Measurements from ENCODE around the gene HEG1. TPM values are rescaled to one million over a fixed set of nuclear protein-coding genes. Genes with fewer than 3 reads are reported as not detected.

Gene HEG1
- polyA plus RNA-seq, 3 donors = 0.28 to 4.2 (median 0.69) TPM

GRCh38 chr3:125045194-125045593 lies 10.6 kb downstream of the HEG1 start:
- Mint-ChIP-seq H3K27me3 (ENCODE audit: low read depth in 3 of 3) (peaks cover 0 to 2% (median 1%) of the 10 kb centered on the region in 3 donors), H3K9me3 (no peaks in the 10 kb centered on the region), H3K27ac (no peak overlapping the region), H3K4me1 (peaks cover 2% of the 10 kb centered on the region), H3K4me3 (no peak overlapping the region), H3K36me3 (peaks cover under 1 to 7% of the 10 kb centered on the region in 2 donors)
- no peaks in the 10 kb centered on the region for H3K36me3 ChIP-seq (replicated peaks in 1 of 2; ENCODE audit: control insufficient read depth in 1 of 2, insufficient read depth in 2 of 2, low read length in 2 of 2)
- H4K20me1 ChIP-seq (ENCODE audit: insufficient read depth, low read length) = peaks cover 27% of the 10 kb centered on the region
- H3K4me2 ChIP-seq (replicated peaks; ENCODE audit: extremely low read depth, low read length, poor library complexity, severe bottlenecking) = no peak overlapping the region
- H3K79me2 ChIP-seq (ENCODE audit: insufficient read depth, low read length) = no peaks in the 10 kb centered on the region
- no peak overlapping the region for H2AFZ ChIP-seq (ENCODE audit: insufficient read depth, low read depth, low read length, poor library complexity, severe bottlenecking)
- H3K4me1 ChIP-seq (ENCODE audit: control insufficient read depth in 1 of 2, insufficient read depth in 2 of 2, low read length in 2 of 2) = no peaks in the 10 kb centered on the region
- DNase-seq = no peak
- no peaks in the 10 kb centered on the region for H3K27me3 ChIP-seq (ENCODE audit: control insufficient read depth in 2 of 2, insufficient read depth in 2 of 2, low read length in 2 of 2)
- no peak overlapping the region for H3K9ac ChIP-seq (ENCODE audit: insufficient read depth, low read length, poor library complexity, severe bottlenecking)
- TF ChIP-seq, protein P1, sequence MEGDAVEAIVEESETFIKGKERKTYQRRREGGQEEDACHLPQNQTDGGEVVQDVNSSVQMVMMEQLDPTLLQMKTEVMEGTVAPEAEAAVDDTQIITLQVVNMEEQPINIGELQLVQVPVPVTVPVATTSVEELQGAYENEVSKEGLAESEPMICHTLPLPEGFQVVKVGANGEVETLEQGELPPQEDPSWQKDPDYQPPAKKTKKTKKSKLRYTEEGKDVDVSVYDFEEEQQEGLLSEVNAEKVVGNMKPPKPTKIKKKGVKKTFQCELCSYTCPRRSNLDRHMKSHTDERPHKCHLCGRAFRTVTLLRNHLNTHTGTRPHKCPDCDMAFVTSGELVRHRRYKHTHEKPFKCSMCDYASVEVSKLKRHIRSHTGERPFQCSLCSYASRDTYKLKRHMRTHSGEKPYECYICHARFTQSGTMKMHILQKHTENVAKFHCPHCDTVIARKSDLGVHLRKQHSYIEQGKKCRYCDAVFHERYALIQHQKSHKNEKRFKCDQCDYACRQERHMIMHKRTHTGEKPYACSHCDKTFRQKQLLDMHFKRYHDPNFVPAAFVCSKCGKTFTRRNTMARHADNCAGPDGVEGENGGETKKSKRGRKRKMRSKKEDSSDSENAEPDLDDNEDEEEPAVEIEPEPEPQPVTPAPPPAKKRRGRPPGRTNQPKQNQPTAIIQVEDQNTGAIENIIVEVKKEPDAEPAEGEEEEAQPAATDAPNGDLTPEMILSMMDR (IDR thresholded peaks at IDR 0.05) = no peak
- no peak overlapping the region for H3K4me3 ChIP-seq (replicated peaks in 1 of 3; ENCODE audit: low read depth in 2 of 3, low read length in 3 of 3)
- WGBS (ENCODE audit: insufficient coverage) = 58% methylated on average over 2 of the region's 5 CpGs
- no peak overlapping the region for H3K27ac ChIP-seq (ENCODE audit: low read depth in 1 of 2, low read length in 2 of 2)
- H3K9me3 ChIP-seq (replicated peaks in 1 of 2; ENCODE audit: control insufficient read depth in 1 of 2, insufficient read depth in 1 of 2, low read length in 2 of 2) = no peaks in the 10 kb centered on the region
- intact Hi-C loops (cut with micrococcal nuclease) = no loop called here

DNA sequence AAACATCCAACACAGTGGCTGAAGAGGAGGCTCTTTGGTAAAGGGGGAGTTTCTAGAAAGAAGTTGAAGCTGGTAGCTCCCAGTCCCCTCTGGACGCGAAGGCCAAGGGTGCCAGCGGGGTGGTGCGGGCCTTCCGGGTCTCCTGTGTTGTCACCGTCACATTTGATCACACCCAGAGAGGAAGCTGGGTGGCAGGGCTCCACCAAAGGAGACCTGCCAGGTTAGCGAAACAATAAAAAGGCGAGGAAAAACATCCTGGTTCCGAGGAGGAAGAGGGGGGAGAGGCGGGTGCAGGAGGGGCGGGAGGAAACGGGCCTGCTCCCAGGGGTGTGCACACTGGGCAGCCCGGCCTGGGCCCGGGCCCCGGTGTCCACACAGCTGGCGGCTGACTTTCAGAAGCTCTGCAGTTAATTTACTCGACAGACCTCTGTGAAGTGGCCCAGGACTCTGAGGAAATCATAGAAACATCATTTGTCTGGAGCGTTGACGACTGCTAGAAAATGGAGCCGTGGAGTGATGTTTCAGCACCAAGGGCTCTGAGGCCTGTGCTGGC lies 12.1 kb downstream of the HEG1 start:
- H4K20me1 ChIP-seq (ENCODE audit: insufficient read depth, low read length) = peaks cover 21% of the 10 kb centered on the region
- H3K9me3 ChIP-seq (replicated peaks in 1 of 2; ENCODE audit: control insufficient read depth in 1 of 2, insufficient read depth in 1 of 2, low read length in 2 of 2) = no peaks in the 10 kb centered on the region
- no peaks in the 10 kb centered on the region for H3K9me3 Mint-ChIP-seq
- no peaks in the 10 kb centered on the region for H3K4me1 ChIP-seq (ENCODE audit: control insufficient read depth in 1 of 2, insufficient read depth in 2 of 2, low read length in 2 of 2)
- peaks cover 0 to 5% of the 10 kb centered on the region in 2 donors for H3K36me3 Mint-ChIP-seq
- no peak for DNase-seq
- no peak overlapping the region for H3K4me2 ChIP-seq (replicated peaks; ENCODE audit: extremely low read depth, low read length, poor library complexity, severe bottlenecking)
- peak overlapping the region in 1 of 7 donors; percentile 31 for H3K27ac Mint-ChIP-seq
- intact Hi-C loops (cut with micrococcal nuclease) = no loop called here
- H3K27ac ChIP-seq (ENCODE audit: low read depth in 1 of 2, low read length in 2 of 2) = no peak overlapping the region
- WGBS (ENCODE audit: insufficient coverage) = 90% methylated on average over 16 of the region's 20 CpGs
- H3K4me3 ChIP-seq (replicated peaks in 1 of 3; ENCODE audit: low read depth in 2 of 3, low read length in 3 of 3) = no peak overlapping the region
- H3K36me3 ChIP-seq (replicated peaks in 1 of 2; ENCODE audit: control insufficient read depth in 1 of 2, insufficient read depth in 2 of 2, low read length in 2 of 2) = no peaks in the 10 kb centered on the region
- peaks cover 0 to 1% (median 0%) of the 10 kb centered on the region in 3 donors for H3K27me3 Mint-ChIP-seq (ENCODE audit: low read depth in 3 of 3)
- TF ChIP-seq, protein P1 (IDR thresholded peaks at IDR 0.05) = no peak
- H3K27me3 ChIP-seq (ENCODE audit: control insufficient read depth in 2 of 2, insufficient read depth in 2 of 2, low read length in 2 of 2) = no peaks in the 10 kb centered on the region
- H2AFZ ChIP-seq (ENCODE audit: insufficient read depth, low read depth, low read length, poor library complexity, severe bottlenecking) = no peak overlapping the region
- peaks cover 2% of the 10 kb centered on the region for H3K4me1 Mint-ChIP-seq
- no peaks in the 10 kb centered on the region for H3K79me2 ChIP-seq (ENCODE audit: insufficient read depth, low read length)
- no peak overlapping the region for H3K4me3 Mint-ChIP-seq
- H3K9ac ChIP-seq (ENCODE audit: insufficient read depth, low read length, poor library complexity, severe bottlenecking) = no peak overlapping the region

All from CD14-positive monocyte (primary cell).